Trophoblast cell (in vitro differentiated cells and primary cell): Measurements from ENCODE around the gene ZNF827.

Source experiments
- DNase-seq, 2 donors: peaks; one replicate each; pipeline ENCODE4 v3.0.0-alpha.2; 2016
- H2AFZ ChIP-seq: 2 replicates; pipeline ENCODE4 v1.6.1; 2013; ENCODE audit warnings: low read length, moderate library complexity, mild to moderate bottlenecking; ENCODE audit not compliant: insufficient read depth, poor library complexity
- H2AK5ac ChIP-seq: 2 replicates; pipeline ENCODE4 v1.6.1; 2013; ENCODE audit warnings: mild to moderate bottlenecking, low read length
- H2BK120ac ChIP-seq: 2 replicates; pipeline ENCODE4 v1.6.1; 2013; ENCODE audit warnings: low read length, mild to moderate bottlenecking, moderate library complexity; ENCODE audit not compliant: insufficient read depth, poor library complexity
- H2BK12ac ChIP-seq: 2 replicates; pipeline ENCODE4 v1.6.1; 2013; ENCODE audit warnings: mild to moderate bottlenecking, low read length, moderate library complexity
- H2BK5ac ChIP-seq: 2 replicates; pipeline ENCODE4 v1.6.1; 2013; ENCODE audit warnings: low read length, low read depth, moderate library complexity, mild to moderate bottlenecking; ENCODE audit not compliant: poor library complexity
- H3K14ac ChIP-seq: 2 replicates; pipeline ENCODE4 v1.6.1; 2013; ENCODE audit warnings: mild to moderate bottlenecking, low read length
- H3K18ac ChIP-seq: 2 replicates; pipeline ENCODE4 v1.6.1; 2013; ENCODE audit warnings: mild to moderate bottlenecking, low read length
- H3K23ac ChIP-seq: 2 replicates; pipeline ENCODE4 v1.6.1; 2013; ENCODE audit warnings: low read length
- H3K27ac ChIP-seq: 2 replicates; pipeline ENCODE4 v1.5.1; 2013; ENCODE audit warnings: low read depth, mild to moderate bottlenecking, inconsistent platforms, low read length, moderate library complexity
- H3K27me3 ChIP-seq: 2 replicates; pipeline ENCODE4 v1.6.1; 2013; ENCODE audit warnings: inconsistent platforms, mild to moderate bottlenecking, low read length, moderate library complexity; ENCODE audit not compliant: insufficient read depth
- H3K36me3 ChIP-seq, 2 experiments: 1 replicate in 1 of 2; 2 replicates in 1 of 2; pipeline ENCODE4 v1.6.1; 2013; ENCODE audit warnings: low read length in 2 of 2, mild to moderate bottlenecking in 2 of 2, moderate library complexity in 1 of 2; ENCODE audit not compliant: insufficient read depth in 2 of 2, control insufficient read depth in 1 of 2
- H3K4ac ChIP-seq: 2 replicates; pipeline ENCODE4 v1.6.1; 2013; ENCODE audit warnings: low read depth, mild to moderate bottlenecking, low read length, moderate library complexity
- H3K4me1 ChIP-seq, 2 experiments: 1 replicate in 1 of 2; 2 replicates in 1 of 2; pipeline ENCODE4 v1.6.1; 2013; ENCODE audit warnings: low read length in 2 of 2, mild to moderate bottlenecking in 2 of 2, moderate library complexity in 1 of 2; ENCODE audit not compliant: insufficient read depth in 2 of 2, control insufficient read depth in 1 of 2
- H3K4me2 ChIP-seq: 2 replicates; pipeline ENCODE4 v1.6.1; 2013; ENCODE audit warnings: inconsistent platforms, mild to moderate bottlenecking, low read length, moderate library complexity
- H3K4me3 ChIP-seq: 2 replicates; pipeline ENCODE4 v1.5.1; 2013; ENCODE audit warnings: mild to moderate bottlenecking, low read depth, low read length, inconsistent platforms
- H3K79me1 ChIP-seq: one replicate; pipeline ENCODE4 v1.6.1; 2013; ENCODE audit warnings: low read length
- H3K79me2 ChIP-seq: 2 replicates; pipeline ENCODE4 v1.6.1; 2013; ENCODE audit warnings: low read length, mild to moderate bottlenecking; ENCODE audit not compliant: control insufficient read depth, insufficient read depth, poor library complexity
- H3K9ac ChIP-seq: 2 replicates; pipeline ENCODE4 v1.6.1; 2013; ENCODE audit warnings: mild to moderate bottlenecking, low read length
- H3K9me3 ChIP-seq: 2 replicates; pipeline ENCODE4 v1.6.1; 2013; ENCODE audit warnings: low read depth, mild to moderate bottlenecking, control low read depth, inconsistent platforms, low read length; ENCODE audit not compliant: insufficient read depth
- H4K12ac ChIP-seq: 2 replicates; pipeline ENCODE4 v1.6.1; 2013; ENCODE audit warnings: low read depth, mild to moderate bottlenecking, low read length, moderate library complexity
- H4K8ac ChIP-seq: 2 replicates; pipeline ENCODE4 v1.6.1; 2013; ENCODE audit warnings: low read depth, mild to moderate bottlenecking, low read length, moderate library complexity
- H4K91ac ChIP-seq: one replicate; pipeline ENCODE4 v1.6.1; 2013; ENCODE audit warnings: low read depth, mild to moderate bottlenecking, low read length, moderate library complexity
- WGBS: extraction: QIAGEN DNeasy Blood & Tissue Kit; methylation state at CpG from one replicate; pipeline ENCODE4 v1.1.7; 2013; ENCODE audit warnings: missing lambda C conversion rate; ENCODE audit not compliant: insufficient read length, insufficient coverage; ENCODE audit errors: extremely low coverage; 5-methylcytosine and 5-hydroxymethylcytosine counted together

Gene ZNF827

GRCh38 chr4:145736241-145736831 is 202.3 kb downstream of the ZNF827 start:
- H3K4me2 ChIP-seq: no peak overlapping the region
- peak overlapping the region; percentile 59 for H2BK120ac ChIP-seq
- DNase-seq: peak; percentile 76 to 84
- peak overlapping the region; percentile 42 for H4K91ac ChIP-seq
- peak overlapping the region; percentile 84 for H3K27ac ChIP-seq
- peak overlapping the region; percentile 58 for H3K14ac ChIP-seq
- peak overlapping the region; percentile 81 for H2BK12ac ChIP-seq
- H3K23ac ChIP-seq: no peak overlapping the region
- no CpG with 5 or more reads among the region's 9 CpGs for WGBS
- H3K9ac ChIP-seq: no peak overlapping the region
- no peak overlapping the region for H3K4ac ChIP-seq
- no peak overlapping the region for H4K12ac ChIP-seq
- H2BK5ac ChIP-seq: peak overlapping the region; percentile 48
- no peak overlapping the region for H3K4me3 ChIP-seq
- peaks cover 8% of the 10 kb centered on the region for H3K79me2 ChIP-seq
- H3K4me1 ChIP-seq: peaks cover 28 to 30% of the 10 kb centered on the region in 2 experiments
- peak overlapping the region; percentile 8 for H4K8ac ChIP-seq
- no peak overlapping the region for H2AK5ac ChIP-seq
- peaks cover 42% of the 10 kb centered on the region for H3K79me1 ChIP-seq
- H3K27me3 ChIP-seq: no peaks in the 10 kb centered on the region
- H3K36me3 ChIP-seq: no peaks in the 10 kb centered on the region
- H2AFZ ChIP-seq: no peak overlapping the region
- no peak overlapping the region for H3K18ac ChIP-seq
- H3K9me3 ChIP-seq: no peaks in the 10 kb centered on the region

GRCh38 chr4:145735827-145736226 is 202.8 kb downstream of the ZNF827 start:
- Histone ChIP-seq H3K36me3 (no peaks in the 10 kb centered on the region), H2BK120ac (peak overlapping the region; percentile 40), H3K23ac (no peak overlapping the region), H2AK5ac (no peak overlapping the region), H3K18ac (peak overlapping the region; percentile 3), H2BK12ac (peak overlapping the region; percentile 81), H3K27me3 (no peaks in the 10 kb centered on the region), H3K79me1 (peaks cover 41% of the 10 kb centered on the region), H4K91ac (peak overlapping the region; percentile 42), H3K27ac (peak overlapping the region; percentile 84), H3K79me2 (peaks cover 8% of the 10 kb centered on the region), H3K4me3 (no peak overlapping the region), H3K4ac (peak overlapping the region; percentile 9), H3K4me2 (peak overlapping the region; percentile 17), H3K14ac (peak overlapping the region; percentile 36), H3K9me3 (no peaks in the 10 kb centered on the region), H3K4me1 (peaks cover 28 to 29% of the 10 kb centered on the region in 2 experiments), H3K9ac (no peak overlapping the region), H2AFZ (no peak overlapping the region), H4K12ac (no peak overlapping the region), H4K8ac (peak overlapping the region; percentile 30), H2BK5ac (peak overlapping the region; percentile 48)
- DNase-seq: no peak
- no CpG with 5 or more reads among the region's 4 CpGs for WGBS

- H3K4me1 ChIP-seq: peaks cover 28% of the 10 kb centered on the region in 2 experiments
- peak overlapping the region; percentile 90 for H3K14ac ChIP-seq
- H2AK5ac ChIP-seq: no peak overlapping the region
- no peak overlapping the region for H4K8ac ChIP-seq
- no peaks in the 10 kb centered on the region for H3K9me3 ChIP-seq
- peak; percentile 88 to 96 for DNase-seq
- H2BK5ac ChIP-seq: no peak overlapping the region
- no peaks in the 10 kb centered on the region for H3K27me3 ChIP-seq
- H3K4me3 ChIP-seq: no peak overlapping the region
- H4K91ac ChIP-seq: peak overlapping the region; percentile 100
- no peak overlapping the region for H3K23ac ChIP-seq
- H3K4me2 ChIP-seq: peak overlapping the region; percentile 61
- no peak overlapping the region for H3K18ac ChIP-seq
- no peaks in the 10 kb centered on the region for H3K36me3 ChIP-seq
- peak overlapping the region; percentile 100 for H3K27ac ChIP-seq
- no peak overlapping the region for H2BK120ac ChIP-seq
- H3K79me2 ChIP-seq: peaks cover 8% of the 10 kb centered on the region
- no peak overlapping the region for H4K12ac ChIP-seq
- WGBS: no CpG with 5 or more reads among the region's 2 CpGs
- H3K79me1 ChIP-seq: peaks cover 39% of the 10 kb centered on the region
- H3K9ac ChIP-seq: no peak overlapping the region
- no peak overlapping the region for H2BK12ac ChIP-seq
- H2AFZ ChIP-seq: no peak overlapping the region
- no peak overlapping the region for H3K4ac ChIP-seq
Observed at GRCh38 chr4:145735347-145735675, 203.3 kb downstream of the ZNF827 start.

- Histone ChIP-seq H4K8ac (peak overlapping the region; percentile 94), H2AK5ac (peak overlapping the region; percentile 89), H2BK12ac (peak overlapping the region; percentile 99), H3K4me3 (no peak overlapping the region), H3K14ac (peak overlapping the region; percentile 90), H3K79me1 (peaks cover 39% of the 10 kb centered on the region), H3K27me3 (no peaks in the 10 kb centered on the region), H4K12ac (peak overlapping the region; percentile 73), H3K4me1 (peaks cover 26 to 28% of the 10 kb centered on the region in 2 experiments), H2BK5ac (peak overlapping the region; percentile 100), H4K91ac (peak overlapping the region; percentile 100), H3K4me2 (peak overlapping the region; percentile 61), H3K4ac (peak overlapping the region; percentile 94), H3K27ac (peak overlapping the region; percentile 100), H3K9me3 (no peaks in the 10 kb centered on the region), H3K9ac (peak overlapping the region; percentile 82), H3K18ac (peak overlapping the region; percentile 98), H2BK120ac (peak overlapping the region; percentile 99), H3K79me2 (peaks cover 8% of the 10 kb centered on the region), H3K36me3 (no peaks in the 10 kb centered on the region), H2AFZ (peak overlapping the region; percentile 74), H3K23ac (peak overlapping the region; percentile 0)
- WGBS: no CpG with 5 or more reads among the region's 14 CpGs
- DNase-seq: peak; percentile 94 to 95
Observed at GRCh38 chr4:145734576-145735346, 203.9 kb downstream of the ZNF827 start.
